HG02852 (cell line): ENCODE data around the gene OAT.

Experiments
- ATAC-seq: cut with Tn5 transposase; IDR thresholded peaks from one replicate; pipeline ENCODE4 v1.9.1; 2021; ENCODE audit warnings: mild to moderate bottlenecking, moderate library complexity; ENCODE audit not compliant: unreplicated experiment

Gene OAT

GRCh38 chr10:124418726-124419501 lies at the start of gene OAT:
Gene OAT (minus strand): TSS chr10:124418923. CDS start chr10:124412171, 6,752 bp downstream.
- peak; percentile 96 for ATAC-seq

DNA sequence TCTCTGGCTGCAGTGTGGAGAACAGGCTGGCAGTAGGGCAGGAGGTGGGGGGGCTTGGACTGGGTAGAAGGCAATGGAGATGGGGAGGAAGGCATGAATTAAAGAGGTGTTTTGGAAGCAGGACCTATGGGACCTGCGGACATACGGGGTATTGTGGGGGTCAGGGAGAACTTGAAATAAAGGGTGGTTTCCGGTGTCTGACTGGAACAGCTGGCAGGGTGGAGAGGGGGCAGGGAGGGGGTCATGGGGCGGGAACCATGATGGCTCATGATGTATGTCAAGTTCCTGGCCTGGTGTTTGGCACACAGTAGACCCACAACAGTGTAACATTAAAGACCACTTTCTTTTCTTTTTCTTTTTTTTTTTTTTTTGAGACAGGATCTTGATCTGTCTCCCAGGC lies 48.4 kb upstream of the OAT start:
- no peak for ATAC-seq

GRCh38 chr10:124465777-124466488 lies 47.2 kb upstream of the OAT start:
- ATAC-seq, result no peak

DNA sequence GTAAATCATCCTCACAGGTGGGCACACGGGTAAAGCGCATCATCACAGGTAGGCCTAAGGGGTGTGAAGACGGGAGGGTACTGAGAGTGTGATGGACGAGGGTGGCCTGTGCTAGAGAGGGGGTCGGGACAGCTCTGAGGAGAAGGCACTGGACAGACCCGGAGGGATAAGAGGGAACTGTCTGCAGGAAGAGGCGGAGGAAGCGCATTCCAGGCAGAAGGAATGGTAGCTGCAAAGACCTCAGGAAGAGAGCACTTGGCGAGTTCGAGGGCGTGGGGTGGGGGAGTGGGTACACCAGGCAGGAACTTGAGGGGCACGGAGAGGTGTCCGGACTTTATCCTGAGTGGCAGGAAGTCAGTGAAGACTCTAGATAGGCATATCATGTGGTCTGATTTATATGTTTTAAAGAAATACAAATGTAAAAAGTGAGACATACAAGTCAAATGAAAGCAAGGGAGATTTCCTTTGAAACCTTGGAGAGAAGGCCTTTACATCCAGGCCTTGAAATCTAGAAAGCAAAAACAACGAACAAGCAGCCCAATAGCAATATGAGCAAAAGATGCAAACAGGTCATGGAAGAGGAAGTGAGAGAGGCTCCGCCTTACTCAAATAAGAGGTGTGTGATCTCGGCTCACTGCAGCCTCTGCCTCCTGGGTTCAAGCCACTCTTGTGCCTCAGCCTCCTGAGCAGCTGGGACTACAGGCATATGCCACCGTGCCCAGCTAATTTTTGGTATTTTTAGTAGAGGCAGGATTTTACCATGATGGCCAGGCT lies 46.5 kb upstream of the OAT start:
- peak; percentile 49 for ATAC-seq

GRCh38 chr10:124464028-124464965 lies 45.6 kb upstream of the OAT start:
- ATAC-seq, result no peak

DNA sequence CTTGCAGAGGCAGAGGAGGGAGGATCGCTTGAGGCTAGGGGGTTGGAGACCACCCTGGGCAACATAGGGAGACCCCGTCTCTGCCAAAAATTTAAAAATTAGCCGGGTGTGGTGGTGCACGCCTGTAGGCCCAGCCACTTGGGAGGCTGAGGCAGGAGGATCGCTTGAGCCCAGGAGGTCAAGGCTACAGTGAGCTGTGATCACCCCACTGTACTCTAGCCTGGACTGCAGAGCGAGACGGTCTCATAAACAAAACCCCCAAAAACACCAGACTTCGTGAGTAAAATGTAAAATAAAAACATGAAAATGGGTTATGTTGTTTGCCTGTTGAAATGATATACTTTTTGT lies 43.6 kb upstream of the OAT start:
- no peak for ATAC-seq

GRCh38 chr10:124461642-124462347 lies 43.1 kb upstream of the OAT start, which contains the start of gene LHPP:
Gene LHPP (plus strand): TSS chr10:124461823. CDS start chr10:124461863, 40 bp downstream.
- peak; percentile 91 for ATAC-seq

GRCh38 chr10:124460144-124460543 lies 41.4 kb upstream of the OAT start:
- no peak for ATAC-seq

DNA sequence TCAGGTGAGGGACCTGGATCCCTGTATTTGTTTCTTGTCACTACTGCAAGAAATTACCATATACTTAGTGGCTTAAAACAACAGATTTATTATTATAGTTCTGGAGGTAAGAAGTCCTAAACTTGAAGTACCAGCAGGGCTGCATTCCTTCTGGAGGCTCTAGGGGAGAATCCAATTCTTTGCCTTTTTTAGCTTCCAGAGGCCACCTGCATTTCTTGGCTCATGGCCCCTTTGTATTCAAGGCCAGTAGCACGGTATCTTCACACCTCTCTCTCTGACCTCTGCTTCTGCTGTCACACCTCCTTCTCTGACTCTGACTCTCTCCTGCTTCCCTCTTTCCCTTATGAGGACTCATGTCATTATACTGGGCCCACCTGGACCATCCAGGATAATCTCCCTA lies 40.7 kb upstream of the OAT start:
- no peak for ATAC-seq

DNA sequence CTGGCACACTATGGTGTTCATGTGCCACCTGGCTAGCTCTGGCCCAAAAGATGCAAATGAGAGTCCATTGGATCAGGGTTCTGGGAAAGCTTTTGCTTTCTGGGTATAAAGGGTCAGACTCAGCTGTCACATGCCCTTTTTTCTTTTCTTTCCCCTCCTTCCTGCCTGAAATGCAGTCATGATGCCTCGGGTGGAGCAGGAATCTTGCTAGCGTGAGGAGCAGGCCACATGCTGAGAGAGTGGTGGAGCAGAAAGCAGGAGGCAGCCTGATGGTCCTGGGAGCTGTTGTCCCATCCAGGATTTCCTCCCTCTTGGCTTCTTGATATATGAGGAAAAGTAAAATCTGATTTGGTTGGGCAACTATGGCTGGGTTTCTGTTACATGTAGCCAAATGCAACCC lies 40.2 kb upstream of the OAT start:
- ATAC-seq, result no peak

- no peak for ATAC-seq
Measured at GRCh38 chr10:124458473-124458872, 39.8 kb upstream of the OAT start.

DNA sequence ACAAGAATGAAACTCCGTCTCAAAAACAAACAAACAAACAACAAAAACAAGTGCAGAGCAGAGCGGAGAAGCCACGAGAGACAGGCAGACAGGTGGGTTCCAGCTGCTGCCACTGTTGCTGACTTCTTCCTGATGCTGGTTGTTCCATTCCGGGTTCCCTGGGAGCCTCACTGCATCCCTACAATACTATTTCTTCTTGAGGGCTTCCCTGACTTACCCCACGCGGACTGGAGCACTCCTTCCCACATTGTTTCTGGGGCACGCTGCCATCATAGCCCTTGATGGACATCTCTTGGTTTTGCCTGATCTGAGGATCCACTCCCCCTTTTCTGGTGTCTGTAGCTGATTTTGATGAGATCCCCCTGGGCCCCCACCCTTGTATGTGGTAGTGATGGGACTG lies 36.7 kb upstream of the OAT start:
- no peak for ATAC-seq

DNA sequence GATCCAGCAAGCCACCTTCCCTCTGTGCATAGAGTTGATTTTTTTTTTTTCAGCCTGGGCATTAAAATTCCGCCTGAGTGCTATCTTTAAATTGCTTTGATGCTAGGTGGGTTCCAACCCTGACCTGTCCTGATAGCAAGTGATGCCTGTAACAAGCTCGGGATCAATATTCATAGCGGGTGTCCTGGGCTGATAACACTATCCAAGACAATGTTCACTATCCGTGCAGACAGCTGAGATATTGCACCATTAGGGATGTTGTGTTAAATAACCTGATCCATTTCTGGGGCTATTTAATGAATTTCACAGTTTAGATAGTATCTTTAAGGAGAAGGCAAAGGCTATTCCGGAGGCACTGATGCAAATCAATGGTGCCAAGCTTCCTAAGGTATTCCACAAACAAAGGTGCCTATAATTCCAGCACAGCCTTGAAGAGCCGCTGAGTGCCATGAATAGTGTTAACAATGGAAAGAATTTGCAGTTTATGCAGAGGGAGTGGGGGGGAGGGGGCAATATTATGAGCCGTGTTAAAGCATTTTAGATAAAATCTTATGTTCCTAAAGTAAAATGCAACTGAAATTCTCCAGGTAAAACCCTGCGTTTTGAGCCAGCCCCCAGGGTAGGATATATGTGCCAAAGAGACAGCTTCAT lies 35.4 kb upstream of the OAT start:
- no peak for ATAC-seq

GRCh38 chr10:124451276-124451675 lies 32.6 kb upstream of the OAT start:
- ATAC-seq, result no peak

DNA sequence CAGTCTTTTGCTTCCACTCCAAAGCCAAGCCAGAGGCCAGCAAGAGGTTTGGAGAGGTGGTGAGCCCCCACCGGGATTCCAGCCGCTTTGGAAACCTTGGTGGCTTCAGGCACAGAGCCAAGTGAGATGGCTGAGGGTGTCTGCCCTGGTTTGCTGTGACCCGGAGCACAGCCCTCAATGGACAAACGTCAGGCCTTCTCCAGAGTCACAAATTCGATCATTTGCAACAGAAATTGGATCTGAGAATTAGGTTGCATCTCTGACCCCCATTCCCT lies 32.0 kb upstream of the OAT start:
- no peak for ATAC-seq

- no peak for ATAC-seq
Measured at GRCh38 chr10:124450012-124450782, 31.5 kb upstream of the OAT start, which contains the start of gene NKX1-2. Gene NKX1-2 (minus strand): TSS chr10:124450035. CDS start chr10:124449943, 92 bp downstream.

DNA sequence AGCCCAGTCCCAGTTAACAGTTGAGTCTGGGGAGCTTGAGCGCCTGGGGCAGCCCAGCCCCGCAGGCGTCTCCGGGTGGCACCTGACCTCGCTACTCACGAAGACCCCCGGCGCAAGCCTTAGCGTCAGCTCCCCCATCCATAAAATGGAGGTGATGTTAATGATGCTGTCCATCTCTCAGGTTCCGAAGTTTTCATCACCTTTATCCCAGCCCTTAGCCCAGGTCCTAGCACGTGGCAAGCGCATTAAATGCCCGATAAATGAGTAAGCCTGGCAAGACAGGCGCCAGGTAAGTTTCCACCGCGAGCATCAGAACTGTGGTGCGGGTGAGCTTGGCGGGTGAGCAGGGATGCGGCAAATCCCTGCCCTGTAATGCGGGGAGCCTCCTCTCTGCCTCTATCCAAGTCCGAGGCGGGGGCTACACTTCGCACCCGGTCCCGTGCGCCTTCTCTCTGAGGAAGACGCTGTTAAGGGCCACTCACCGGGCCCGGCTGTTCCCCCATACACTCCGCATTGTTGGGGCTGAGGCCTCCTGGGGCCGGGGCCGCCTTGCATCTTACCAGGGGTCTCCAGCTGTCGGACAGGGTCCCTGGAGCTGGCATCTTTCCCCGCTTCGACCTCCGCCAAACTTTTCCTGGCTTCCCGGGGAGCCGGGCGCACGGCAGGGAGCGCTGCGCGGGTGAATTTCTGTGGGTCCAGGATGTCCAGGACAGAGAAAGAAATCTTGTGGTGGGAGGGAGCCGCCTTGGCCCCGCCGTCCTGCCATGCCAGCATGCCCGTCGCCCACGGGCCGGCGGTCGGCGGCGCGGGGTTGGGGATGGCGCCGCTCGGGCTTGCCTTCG lies 30.7 kb upstream of the OAT start:
- no peak for ATAC-seq

GRCh38 chr10:124448696-124449169 lies 30.0 kb upstream of the OAT start:
- ATAC-seq, result no peak
